ENCODE data around the gene POLA2.

The POLA2 gene

DNA sequence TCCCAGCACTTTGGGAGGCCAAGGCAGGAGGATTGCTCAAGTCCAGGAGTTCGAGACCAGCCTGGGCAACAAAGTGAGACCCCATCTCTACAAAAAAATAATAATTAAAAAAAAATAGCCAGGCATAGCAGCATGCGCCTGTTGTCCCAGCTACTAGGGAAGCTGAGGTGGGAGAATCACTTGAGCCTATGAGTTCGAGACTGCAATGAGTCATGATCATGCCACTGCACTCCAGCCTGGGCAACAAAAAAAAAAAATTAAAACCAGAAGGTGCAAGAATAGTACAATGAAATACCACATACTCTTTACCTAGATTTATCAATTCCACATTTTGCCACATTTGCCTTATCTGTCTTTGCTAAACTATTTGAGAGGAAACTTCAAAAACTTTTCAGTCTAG lies 80.1 kb downstream of the POLA2 start:
- FAIRE-seq = no peak

Measured in TTC549 (cell line).